ENCODE data around the gene ME3. TPM values are rescaled to one million over a fixed set of nuclear protein-coding genes. Genes with fewer than 3 reads are reported as not detected.

ME3 gene
- total RNA-seq, 1 experiment from 2014 or later, result 0.30 TPM

DNA sequence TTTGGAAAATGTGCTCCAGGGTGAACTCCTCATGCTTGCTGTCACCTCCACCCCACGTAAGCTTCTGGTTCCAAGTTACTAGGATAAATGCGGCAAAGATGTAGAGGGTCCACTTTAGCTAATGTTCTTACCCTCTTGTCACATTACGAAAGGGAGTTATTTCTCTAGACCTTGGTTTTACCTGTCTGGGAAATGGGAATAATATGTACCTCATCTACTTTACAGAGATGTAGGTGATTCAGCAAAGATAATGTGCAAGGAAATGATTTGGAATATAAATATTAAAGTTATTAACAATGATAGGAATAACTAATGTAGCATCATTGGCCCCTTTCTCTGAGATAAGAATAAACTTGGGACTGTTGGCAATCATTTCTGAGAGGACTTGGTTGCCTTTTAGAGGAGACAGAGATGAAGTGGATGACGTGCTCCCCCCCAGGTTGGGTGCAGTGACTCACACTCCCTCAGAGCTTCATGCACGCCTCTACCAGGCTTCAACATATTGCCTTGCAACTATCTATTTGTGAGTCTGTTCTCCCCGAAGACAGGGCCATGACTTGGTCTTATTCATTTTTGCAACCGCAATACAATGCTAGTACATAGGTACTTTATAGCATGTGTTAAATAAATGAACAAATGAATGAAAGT is 97.1 kb downstream of the ME3 start:
- Histone ChIP-seq H3K9ac (ENCODE audit: low read length) (no peak overlapping the region), H3K27ac (ENCODE audit: low read depth, low read length) (no peak overlapping the region), H3K9me2 (ENCODE audit: insufficient read depth) (no peaks in the 10 kb centered on the region), H3K27me3 (ENCODE audit: insufficient read depth, low read length) (no peaks in the 10 kb centered on the region; the same call in 1 of the 2 replicates), H4K20me1 (ENCODE audit: insufficient read depth) (no peaks in the 10 kb centered on the region), H3K9me3 (ENCODE audit: control insufficient read depth in 1 of 2, insufficient read depth in 1 of 2, low read depth in 1 of 2, low read length in 2 of 2) (no peaks in the 10 kb centered on the region), H3K36me3 (ENCODE audit: control insufficient read depth in 1 of 2, insufficient read depth in 2 of 2, low read length in 2 of 2) (no peaks in the 10 kb centered on the region), H3K79me2 (ENCODE audit: insufficient read depth, low read length) (no peaks in the 10 kb centered on the region), H3K4me2 (ENCODE audit: low read length) (no peak overlapping the region), H3K4me3 (replicated peaks in 1 of 2; ENCODE audit: low read depth in 1 of 2, low read length in 2 of 2) (no peak overlapping the region), H3K4me1 (ENCODE audit: control insufficient read depth in 1 of 2, insufficient read depth in 2 of 2, low read length in 2 of 2) (peaks cover 21 to 44% of the 10 kb centered on the region in 2 experiments), H2AFZ (ENCODE audit: low read depth, low read length, poor library complexity, severe bottlenecking) (no peak overlapping the region)
- no peak for ATAC-seq
- ChIA-PET POLR2A (no interaction called here), RAD21 (ENCODE audit: low non-redundant PET in 1 of 2, low total read pairs in 2 of 2, uncharacterized antibody in 2 of 2, unreplicated experiment in 2 of 2) (no interaction called here), CTCF (interaction anchor here (1.1 kb wide), 1 partner anchor 33 kb away, joined by 3 read pairs; no protein-coding TSS in a partner anchor)
- no peak for DNase-seq (ENCODE audit: low read depth, low spot score)
- TF ChIP-seq, protein P1, sequence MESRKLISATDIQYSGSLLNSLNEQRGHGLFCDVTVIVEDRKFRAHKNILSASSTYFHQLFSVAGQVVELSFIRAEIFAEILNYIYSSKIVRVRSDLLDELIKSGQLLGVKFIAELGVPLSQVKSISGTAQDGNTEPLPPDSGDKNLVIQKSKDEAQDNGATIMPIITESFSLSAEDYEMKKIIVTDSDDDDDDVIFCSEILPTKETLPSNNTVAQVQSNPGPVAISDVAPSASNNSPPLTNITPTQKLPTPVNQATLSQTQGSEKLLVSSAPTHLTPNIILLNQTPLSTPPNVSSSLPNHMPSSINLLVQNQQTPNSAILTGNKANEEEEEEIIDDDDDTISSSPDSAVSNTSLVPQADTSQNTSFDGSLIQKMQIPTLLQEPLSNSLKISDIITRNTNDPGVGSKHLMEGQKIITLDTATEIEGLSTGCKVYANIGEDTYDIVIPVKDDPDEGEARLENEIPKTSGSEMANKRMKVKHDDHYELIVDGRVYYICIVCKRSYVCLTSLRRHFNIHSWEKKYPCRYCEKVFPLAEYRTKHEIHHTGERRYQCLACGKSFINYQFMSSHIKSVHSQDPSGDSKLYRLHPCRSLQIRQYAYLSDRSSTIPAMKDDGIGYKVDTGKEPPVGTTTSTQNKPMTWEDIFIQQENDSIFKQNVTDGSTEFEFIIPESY (IDR thresholded peaks at IDR 0.05; ENCODE audit: extremely low read depth, insufficient replicate concordance, low read length), result no peak
- TF ChIP-seq, protein P2, sequence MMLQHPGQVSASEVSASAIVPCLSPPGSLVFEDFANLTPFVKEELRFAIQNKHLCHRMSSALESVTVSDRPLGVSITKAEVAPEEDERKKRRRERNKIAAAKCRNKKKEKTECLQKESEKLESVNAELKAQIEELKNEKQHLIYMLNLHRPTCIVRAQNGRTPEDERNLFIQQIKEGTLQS (IDR thresholded peaks at IDR 0.05), result no peak
- TF ChIP-seq SRF (IDR thresholded peaks at IDR 0.05; ENCODE audit: low read depth) (no peak), CEBPB (IDR thresholded peaks at IDR 0.05; ENCODE audit: low read depth) (no peak), SP1 (IDR thresholded peaks at IDR 0.05; ENCODE audit: low read depth) (no peak), SIN3A (IDR thresholded peaks at IDR 0.05; ENCODE audit: low read depth) (no peak), EGR1 (IDR thresholded peaks at IDR 0.05; ENCODE audit: low read depth) (no peak), RAD21 (IDR thresholded peaks at IDR 0.05; ENCODE audit: low read depth) (no peak), CBX3 (IDR thresholded peaks at IDR 0.05; ENCODE audit: low read depth) (no peak), JUND (IDR thresholded peaks at IDR 0.05) (no peak), EZH2phosphoT487 (IDR thresholded peaks at IDR 0.05; ENCODE audit: borderline replicate concordance) (no peak), EZH2 (IDR thresholded peaks at IDR 0.05) (no peak), ZNF274 (IDR thresholded peaks at IDR 0.05; ENCODE audit: low read depth, low read length) (no peak), TCF7L2 (IDR thresholded peaks at IDR 0.05; ENCODE audit: borderline replicate concordance, extremely low read depth, insufficient read depth, insufficient read length) (no peak), ELF1 (IDR thresholded peaks at IDR 0.05; ENCODE audit: borderline replicate concordance, low read depth) (no peak)
- no TSS peak for BruUV-seq (replicated peaks)
- intact Hi-C loops (cut with micrococcal nuclease), result loop anchor here (5.0 to 10.0 kb wide), 2 partner anchors 51 to 98 kb away; no protein-coding TSS in a partner anchor

Data from HCT116 (cell line).